Measurements from ENCODE around the gene DGLUCY.
"Not testable (repeated sequence)": the region's sequence is repeated elsewhere in the genome, so short reads cannot be mapped to it uniquely, and the experiment has no call there.

Gene DGLUCY

DNA sequence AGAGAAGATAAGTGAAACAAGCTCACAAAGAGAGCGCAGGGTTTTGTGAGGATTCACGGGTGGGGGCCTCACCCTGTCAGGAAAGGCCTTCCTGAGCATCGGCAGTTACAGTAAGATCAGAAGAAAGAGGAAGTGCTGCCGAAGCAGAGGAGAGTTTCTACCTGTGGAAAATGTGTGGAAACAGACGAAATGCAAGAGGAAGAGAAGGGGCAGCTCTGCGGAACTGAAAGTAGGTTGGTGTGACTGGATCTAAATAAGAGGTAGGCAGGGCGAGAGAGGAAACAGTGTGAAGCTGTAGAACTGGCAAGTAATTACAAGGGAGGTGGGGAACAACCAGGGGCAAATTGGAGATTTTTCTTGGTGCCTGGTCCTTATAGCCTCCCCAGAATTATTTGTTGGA lies 128.0 kb downstream of the DGLUCY start:
- DNase-seq = no peak

DNA sequence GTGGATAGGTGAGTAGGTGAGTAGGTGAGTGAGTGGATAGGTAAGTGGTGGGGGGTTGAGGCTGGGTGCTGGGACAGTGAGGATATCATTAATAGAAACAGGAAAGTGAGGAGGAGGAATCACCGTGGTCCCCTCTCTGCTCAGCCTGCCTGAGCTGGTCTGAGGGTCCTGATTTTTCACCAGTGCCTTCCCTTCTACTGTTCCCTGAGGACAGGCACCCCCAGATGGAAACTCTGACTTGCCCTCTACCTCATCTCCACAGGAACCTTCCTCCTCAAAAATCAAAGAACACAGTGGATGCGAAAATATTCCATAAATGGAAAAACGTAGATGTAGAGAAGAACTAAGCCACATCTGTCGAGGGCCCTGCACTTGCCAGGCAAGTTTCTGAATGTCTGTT lies 128.8 kb downstream of the DGLUCY start:
- no peak for DNase-seq

DNA sequence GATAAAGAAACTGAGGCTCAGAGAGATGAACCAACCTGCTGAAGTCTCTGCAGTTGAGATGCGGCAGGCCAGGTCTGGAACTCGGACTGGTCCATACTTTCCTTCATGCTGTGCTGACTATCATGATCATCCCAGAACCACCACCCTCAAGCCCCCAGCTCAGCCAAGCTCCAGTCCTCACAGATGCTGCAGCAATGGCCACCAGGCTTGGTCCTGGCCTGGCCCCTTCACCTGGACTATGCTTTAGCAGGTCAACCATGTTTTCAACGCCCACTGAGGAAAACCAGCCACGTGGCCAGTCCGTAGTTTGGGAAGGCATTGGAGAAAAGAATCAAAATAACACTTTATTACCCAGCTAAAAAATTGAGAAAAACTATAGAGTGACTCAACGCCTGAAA lies 129.2 kb downstream of the DGLUCY start:
- DNase-seq = no peak

- DNase-seq = peak; percentile 66
Measured at GRCh38 chr14:91244501-91244901, 130.6 kb downstream of the DGLUCY start, which contains the start of gene GPR68. Gene GPR68, minus strand, starts transcription at chr14:91244704. Its CDS starts 9,654 bp downstream, at chr14:91235050.

- no peak for DNase-seq
Measured at GRCh38 chr14:91245029-91245428, 131.2 kb downstream of the DGLUCY start.

DNA sequence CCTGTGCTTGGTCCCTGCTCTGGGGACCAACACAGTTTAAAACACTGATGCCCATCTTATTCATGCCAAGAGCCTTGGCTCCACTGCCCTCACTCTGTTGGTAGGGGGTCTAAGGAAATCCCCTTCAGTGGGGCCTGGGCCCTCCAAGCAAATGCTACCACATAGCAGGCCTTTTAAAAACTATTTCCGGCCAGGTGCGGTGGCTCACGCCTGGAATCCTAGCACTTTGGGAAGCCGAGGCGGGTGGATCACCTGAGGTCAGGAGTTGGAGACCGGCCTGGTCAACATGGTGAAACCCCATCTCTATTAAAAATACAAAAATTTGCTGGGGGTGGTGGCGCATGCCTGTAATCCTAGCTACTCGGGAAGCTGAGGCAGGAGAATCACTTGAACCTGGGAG lies 131.7 kb downstream of the DGLUCY start:
- DNase-seq = not testable (repeated sequence)

- peak; percentile 27 for DNase-seq
Measured at GRCh38 chr14:91246051-91246852, 132.4 kb downstream of the DGLUCY start.

- peak; percentile 87 for DNase-seq
Measured at GRCh38 chr14:91249841-91250616, 136.2 kb downstream of the DGLUCY start.

DNA sequence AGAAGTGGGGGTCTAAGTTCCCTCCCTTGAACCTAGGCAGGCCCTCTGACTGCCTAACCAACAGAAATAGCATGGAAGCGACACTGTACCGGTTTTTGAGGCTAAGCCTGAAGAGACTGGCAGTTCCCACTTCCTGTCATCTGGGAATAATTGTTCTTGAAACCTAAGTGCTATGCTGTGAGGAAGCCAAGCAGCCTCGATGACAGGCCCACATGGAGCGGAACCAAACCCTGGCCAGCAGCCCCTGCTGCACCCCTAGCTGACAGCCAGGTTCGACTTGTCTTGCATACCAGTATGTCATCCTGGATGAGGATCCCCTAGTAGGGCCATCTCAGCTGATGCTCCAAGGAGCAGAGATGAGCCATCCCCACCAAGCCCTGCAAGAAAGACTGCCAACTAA lies 137.0 kb downstream of the DGLUCY start:
- DNase-seq = no peak

DNA sequence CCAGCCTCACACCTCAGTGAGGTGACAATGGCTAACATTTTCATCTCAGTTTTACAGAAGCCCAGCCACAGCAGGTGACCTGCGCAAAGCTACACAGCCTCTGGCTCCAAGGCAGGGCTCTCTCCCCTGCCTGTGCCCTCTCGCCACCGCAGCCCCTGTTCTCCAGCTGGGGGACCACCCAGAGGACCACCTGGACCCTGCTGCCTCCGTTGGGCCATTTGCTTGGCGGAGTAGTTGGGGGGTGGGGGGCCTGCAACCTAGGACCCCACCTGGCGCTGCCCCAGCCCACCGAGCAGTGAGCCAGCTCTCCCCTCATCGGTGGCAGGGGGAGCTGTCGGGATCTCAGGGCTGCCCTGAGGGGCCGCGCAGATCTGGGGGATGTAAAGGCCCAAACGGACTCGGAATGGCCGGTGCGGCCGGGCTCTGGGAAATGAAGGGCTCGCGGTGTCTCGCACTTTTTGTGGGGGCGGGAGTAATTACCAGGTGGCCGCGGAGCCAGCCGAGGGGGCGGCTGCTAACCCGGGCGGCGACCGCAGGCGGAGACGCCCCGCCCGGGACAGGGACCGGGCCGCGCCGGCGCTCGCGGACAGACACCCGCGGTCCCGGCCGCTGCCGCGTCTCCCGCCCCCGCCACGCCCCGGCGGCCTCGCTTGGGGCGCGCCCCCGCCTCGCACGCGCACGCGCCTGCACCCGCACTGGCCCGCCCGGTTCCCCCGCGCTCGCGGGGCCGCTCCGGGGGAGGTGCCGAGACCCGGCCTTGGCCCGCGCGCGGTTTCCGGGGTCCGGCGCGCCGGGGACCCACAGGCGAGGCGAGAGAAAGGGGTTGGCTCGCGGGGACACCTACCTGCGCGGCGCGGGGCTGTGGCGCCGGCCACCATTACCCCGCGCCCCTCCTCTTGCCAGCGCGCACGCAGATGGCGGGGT lies 139.3 kb downstream of the DGLUCY start:
- peak; percentile 34 for DNase-seq

DNA sequence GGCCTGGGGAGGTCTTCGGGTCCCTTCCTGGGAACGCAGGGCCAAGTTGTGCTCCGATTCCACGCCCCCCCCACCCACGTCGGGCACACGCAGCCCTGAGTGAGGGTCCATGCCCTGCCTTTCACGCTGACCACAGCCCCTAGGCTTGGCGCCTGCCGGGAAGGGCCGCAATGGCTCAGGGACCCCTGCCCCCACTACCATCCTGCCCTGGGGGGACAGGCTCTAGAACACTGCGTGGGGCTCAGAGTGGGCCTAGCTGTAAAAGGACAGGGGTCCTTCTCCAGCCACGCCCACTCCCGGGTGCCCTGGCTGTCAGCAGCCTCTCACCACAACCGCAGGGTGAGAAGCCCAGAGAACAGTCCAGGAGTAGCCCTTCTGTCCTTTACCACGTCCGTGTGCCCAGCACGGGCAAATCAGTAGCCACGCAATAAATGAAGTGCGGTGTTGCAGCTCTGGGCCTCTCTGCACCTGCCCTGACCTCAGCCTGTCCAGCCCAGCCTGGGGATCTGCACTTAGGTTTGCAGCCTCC lies 140.0 kb downstream of the DGLUCY start:
- DNase-seq = no peak

- no peak for DNase-seq
Measured at GRCh38 chr14:91254461-91254860, 140.6 kb downstream of the DGLUCY start.

- DNase-seq = no peak
Measured at GRCh38 chr14:91255026-91255695, 141.3 kb downstream of the DGLUCY start.

DNA sequence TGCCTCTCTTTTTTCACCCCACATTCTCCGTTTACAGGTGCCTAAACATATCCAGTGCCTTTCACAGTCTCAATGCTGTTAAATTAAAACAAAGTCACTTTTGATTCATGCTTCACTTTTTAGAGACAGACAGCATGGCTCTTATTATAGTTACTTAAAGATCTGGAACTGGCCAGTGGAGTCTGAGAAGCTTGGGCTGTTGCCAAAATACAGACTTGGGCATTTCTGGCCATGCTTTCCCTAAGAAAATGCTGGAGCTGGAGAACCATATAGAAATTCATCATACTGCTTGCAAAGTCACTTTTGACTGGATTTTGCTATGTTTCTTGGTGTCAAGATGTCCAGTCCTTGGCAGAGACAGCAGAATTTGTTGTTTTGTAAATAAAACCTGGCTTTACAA lies 142.8 kb downstream of the DGLUCY start:
- no peak for DNase-seq

- no peak for DNase-seq
Measured at GRCh38 chr14:91257328-91258010, 143.6 kb downstream of the DGLUCY start.

DNA sequence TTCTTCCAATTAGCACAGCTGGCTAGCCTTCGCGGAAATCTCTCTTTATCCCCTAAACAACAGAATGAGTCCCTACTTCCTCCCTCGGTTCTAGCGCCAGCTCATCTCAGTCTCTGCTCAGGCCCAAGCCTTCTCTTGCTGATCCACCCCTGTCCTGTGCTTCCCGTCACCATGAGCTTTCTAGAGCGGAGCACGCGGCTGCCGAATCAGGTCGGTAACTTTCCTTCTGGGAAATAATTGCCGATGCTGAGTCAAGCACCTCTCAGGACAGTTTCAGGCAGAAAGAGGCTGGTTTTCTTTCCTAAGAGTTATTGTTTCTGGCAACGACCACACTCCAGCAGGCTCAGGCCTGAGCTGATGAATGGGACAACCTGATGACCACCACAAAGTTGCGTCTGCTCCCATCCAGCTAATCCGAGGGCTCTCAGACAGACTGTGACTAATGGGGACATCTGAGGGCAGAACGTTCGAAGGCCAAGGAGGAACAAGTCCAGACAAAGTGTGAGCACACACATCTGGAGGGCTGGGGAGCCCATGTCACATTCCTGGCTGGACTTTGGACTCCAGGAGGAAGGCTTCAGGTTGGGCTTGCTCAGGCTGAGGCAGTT lies 144.2 kb downstream of the DGLUCY start:
- no peak for DNase-seq

DNA sequence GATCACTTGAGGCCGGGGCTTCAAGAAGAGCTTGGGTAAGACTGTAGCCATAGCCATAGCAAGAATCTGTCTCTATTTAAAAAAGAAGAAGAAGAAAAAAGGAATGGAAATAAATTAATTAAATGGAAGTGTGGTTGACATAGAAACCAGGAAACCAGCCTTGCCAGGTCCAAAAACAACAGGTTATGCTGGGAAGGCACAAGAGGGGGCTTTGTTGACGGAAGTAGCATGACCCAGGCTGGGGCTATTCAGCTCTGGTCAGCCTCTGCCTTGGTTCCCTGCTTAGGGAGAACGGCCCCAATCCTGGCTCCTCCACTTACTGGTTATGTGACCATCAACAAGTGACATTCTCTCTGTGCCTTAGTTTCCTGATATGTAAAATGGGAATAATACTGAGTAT lies 145.0 kb downstream of the DGLUCY start:
- DNase-seq = no peak

DNA sequence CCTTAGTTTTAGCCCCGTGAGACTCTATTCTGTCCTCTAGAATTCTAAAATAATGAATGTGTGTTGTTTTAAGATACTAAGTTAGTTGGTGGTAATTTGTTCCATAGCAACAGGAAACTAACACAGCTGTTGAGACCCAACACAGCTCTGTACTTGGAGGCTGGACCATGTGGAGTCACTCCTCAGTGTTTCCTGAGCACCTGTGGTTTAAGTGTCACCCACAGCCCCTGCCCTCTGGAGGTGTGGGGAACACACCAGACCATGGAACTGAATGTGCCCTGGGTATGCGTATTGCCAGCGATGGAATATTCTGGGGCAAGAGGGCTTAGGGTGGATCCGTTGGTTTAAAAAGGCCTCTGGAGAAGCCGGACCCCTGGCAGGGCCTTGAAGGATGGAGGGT lies 147.2 kb downstream of the DGLUCY start:
- DNase-seq = no peak

DNA sequence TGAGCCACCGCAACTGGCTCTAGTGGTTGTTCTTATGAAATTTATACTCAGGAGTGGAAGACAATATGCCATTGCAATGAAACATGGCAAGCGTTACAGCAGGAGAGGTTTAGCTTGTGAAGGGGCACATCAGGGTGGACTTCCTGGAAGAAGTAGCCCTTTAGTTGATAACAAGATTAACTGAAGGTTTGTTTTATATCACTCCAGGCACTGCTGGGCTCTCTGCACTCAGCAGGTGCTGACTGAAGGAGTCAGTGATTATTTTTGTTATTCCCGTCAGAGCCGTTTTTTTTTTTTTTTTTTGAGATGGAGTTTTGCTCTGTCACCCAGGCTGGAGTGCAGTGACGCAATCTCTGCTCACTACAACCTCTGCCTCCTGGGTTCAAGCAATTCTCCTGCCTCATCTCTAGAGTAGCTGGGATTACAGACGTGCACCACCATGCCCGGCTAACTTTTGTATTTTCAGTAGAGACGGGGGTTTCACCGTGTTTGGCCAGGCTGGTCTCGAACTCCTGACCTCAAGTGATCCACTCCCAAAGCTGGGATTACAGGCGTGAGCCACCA lies 148.2 kb downstream of the DGLUCY start:
- DNase-seq = no peak

DNA sequence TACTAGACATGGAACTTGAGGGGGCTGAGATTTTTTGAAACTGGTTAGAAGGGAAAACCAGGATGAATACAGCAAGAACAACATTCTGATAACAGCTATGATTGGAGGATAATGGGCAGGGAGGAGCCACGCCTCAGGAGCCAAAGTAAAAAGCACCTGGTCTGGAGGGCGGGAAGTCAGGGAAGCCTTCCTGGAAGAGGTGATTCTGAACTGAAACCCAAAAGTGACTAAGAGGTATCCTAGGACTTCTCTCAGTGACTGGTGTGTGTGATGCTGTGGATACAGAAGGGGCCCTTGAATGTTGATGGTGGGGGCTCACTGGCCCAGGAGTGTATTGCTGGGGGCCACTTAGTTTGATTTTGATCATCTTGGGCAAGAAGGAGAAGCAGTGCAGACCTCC lies 149.5 kb downstream of the DGLUCY start:
- no peak for DNase-seq
